ENCODE data around the gene MCF2L. TPM values are rescaled to one million over a fixed set of nuclear protein-coding genes. Genes with fewer than 3 reads are reported as not detected.

The MCF2L gene
- total RNA-seq, 2 experiments from 2014 or later, result 13.0 to 13.5 TPM

GRCh38 chr13:113063091-113063491, 94.1 kb downstream of the MCF2L start:
- peaks cover 8% of the 10 kb centered on the region for H3K36me3 Mint-ChIP-seq (ENCODE audit: low read depth)
- no peak for TF ChIP-seq CTCF (IDR thresholded peaks at IDR 0.05)
- Histone ChIP-seq H3K4me3 (ENCODE audit: low read length) (no peak overlapping the region), H3K27ac (ENCODE audit: low read depth in 1 of 2, low read length in 2 of 2) (no peak overlapping the region), H3K36me3 (ENCODE audit: insufficient read depth, low read length) (no peaks in the 10 kb centered on the region), H3K4me1 (ENCODE audit: insufficient read depth, low read length) (no peaks in the 10 kb centered on the region), H3K27me3 (ENCODE audit: control insufficient read depth in 1 of 2, insufficient read depth in 2 of 2, low read length in 2 of 2) (no peaks in the 10 kb centered on the region), H3K9me3 (ENCODE audit: control insufficient read depth in 1 of 2, insufficient read depth in 1 of 2, low read length in 2 of 2) (peaks cover 0 to 11% of the 10 kb centered on the region in 2 experiments)
- H3K4me1 Mint-ChIP-seq (ENCODE audit: low read depth), result no peaks in the 10 kb centered on the region
- intact Hi-C loops (cut with DNase I, micrococcal nuclease), result no loop called here
- no peaks in the 10 kb centered on the region for H3K27me3 Mint-ChIP-seq
- ChIA-PET CTCF (no interaction called here), POLR2A (no interaction called here)
- H3K4me3 Mint-ChIP-seq, result no peak overlapping the region
- DNase-seq (no peak), ATAC-seq (ENCODE audit: poor library complexity) (no peak)
- no peaks in the 10 kb centered on the region for H3K9me3 Mint-ChIP-seq
- H3K27ac Mint-ChIP-seq, result no peak overlapping the region

GRCh38 chr13:113064000-113064533, 95.1 kb downstream of the MCF2L start:
- Mint-ChIP-seq H3K36me3 (ENCODE audit: low read depth) (peaks cover 8% of the 10 kb centered on the region), H3K27me3 (no peaks in the 10 kb centered on the region), H3K4me1 (ENCODE audit: low read depth) (no peaks in the 10 kb centered on the region), H3K4me3 (no peak overlapping the region), H3K9me3 (no peaks in the 10 kb centered on the region), H3K27ac (no peak overlapping the region)
- Histone ChIP-seq H3K27me3 (ENCODE audit: control insufficient read depth in 1 of 2, insufficient read depth in 2 of 2, low read length in 2 of 2) (no peaks in the 10 kb centered on the region), H3K36me3 (ENCODE audit: insufficient read depth, low read length) (no peaks in the 10 kb centered on the region), H3K4me3 (ENCODE audit: low read length) (no peak overlapping the region), H3K9me3 (ENCODE audit: control insufficient read depth in 1 of 2, insufficient read depth in 1 of 2, low read length in 2 of 2) (peaks cover 0 to 2% of the 10 kb centered on the region in 2 experiments), H3K27ac (ENCODE audit: low read depth in 1 of 2, low read length in 2 of 2) (no peak overlapping the region), H3K4me1 (ENCODE audit: insufficient read depth, low read length) (no peaks in the 10 kb centered on the region)
- POLR2A ChIA-PET, result no interaction called here
- intact Hi-C loops (cut with DNase I, micrococcal nuclease), result no loop called here
- DNase-seq (no peak), ATAC-seq (ENCODE audit: poor library complexity) (no peak)
- TF ChIP-seq CTCF (IDR thresholded peaks at IDR 0.05), result no peak
- CTCF ChIA-PET, result no interaction called here

GRCh38 chr13:113064534-113065405, 95.8 kb downstream of the MCF2L start:
- POLR2A ChIA-PET, result no interaction called here

More at GRCh38 chr13:113064534-113065405, 95.8 kb downstream of the MCF2L start:
- no peaks in the 10 kb centered on the region for H3K4me1 ChIP-seq (ENCODE audit: insufficient read depth, low read length)
- no peak for DNase-seq
- Mint-ChIP-seq H3K4me1 (ENCODE audit: low read depth) (no peaks in the 10 kb centered on the region), H3K36me3 (ENCODE audit: low read depth) (peaks cover 8% of the 10 kb centered on the region), H3K9me3 (no peaks in the 10 kb centered on the region), H3K27ac (no peak overlapping the region), H3K27me3 (no peaks in the 10 kb centered on the region), H3K4me3 (no peak overlapping the region)
- H3K4me3 ChIP-seq (ENCODE audit: low read length), result no peak overlapping the region
- no peak overlapping the region for H3K27ac ChIP-seq (ENCODE audit: low read depth in 1 of 2, low read length in 2 of 2)
- TF ChIP-seq CTCF (IDR thresholded peaks at IDR 0.05), result no peak
- ATAC-seq (ENCODE audit: poor library complexity), result no peak
- H3K9me3 ChIP-seq (ENCODE audit: control insufficient read depth in 1 of 2, insufficient read depth in 1 of 2, low read length in 2 of 2), result peaks cover 0 to 2% of the 10 kb centered on the region in 2 experiments
- no peaks in the 10 kb centered on the region for H3K27me3 ChIP-seq (ENCODE audit: control insufficient read depth in 1 of 2, insufficient read depth in 2 of 2, low read length in 2 of 2)
- no peaks in the 10 kb centered on the region for H3K36me3 ChIP-seq (ENCODE audit: insufficient read depth, low read length)
- intact Hi-C loops (cut with DNase I, micrococcal nuclease), result no loop called here
- CTCF ChIA-PET, result no interaction called here

Data from CD4-positive, alpha-beta T cell (primary cell).